ENCODE data around the gene VSX1. TPM values are rescaled to one million over a fixed set of nuclear protein-coding genes. Genes with fewer than 3 reads are reported as not detected.

Gene VSX1
- total and polyA plus RNA-seq, 7 experiments from 2014 or later = not detected

GRCh38 chr20:25088267-25088666 is 6.3 kb upstream of the VSX1 start:
- intact Hi-C loops (cut with micrococcal nuclease) = no loop called here
- no peak overlapping the region for H3K27ac ChIP-seq (ENCODE audit: low read depth, low read length)
- no peaks in the 10 kb centered on the region for H3K9me3 ChIP-seq (ENCODE audit: control insufficient read depth in 2 of 3, low read length in 3 of 3)
- Mint-ChIP-seq H3K9me3 (no peaks in the 10 kb centered on the region), H3K27ac (no peak overlapping the region), H3K27me3 (peaks cover 21 to 40% (median 27%) of the 10 kb centered on the region in 5 donors), H3K36me3 (no peaks in the 10 kb centered on the region), H3K4me3 (no peak overlapping the region), H3K4me1 (peaks cover 21 to 73% (median 55%) of the 10 kb centered on the region in 7 donors)
- peaks cover 32 to 41% of the 10 kb centered on the region in 2 donors for H3K4me1 ChIP-seq (ENCODE audit: control insufficient read depth in 2 of 2, insufficient read depth in 2 of 2, low read length in 2 of 2)
- H3K27me3 ChIP-seq (ENCODE audit: control insufficient read depth in 2 of 2, insufficient read depth in 2 of 2, low read length in 2 of 2) = peaks cover 10 to 15% of the 10 kb centered on the region in 2 donors
- H3K4me3 ChIP-seq (ENCODE audit: low read length) = no peak overlapping the region
- DNase-seq (no peak), ATAC-seq (no peak)
- ChIA-PET POLR2A (interaction anchor here (0.5 kb wide), 1 partner anchor 107 kb away, joined by 4 read pairs; the partner anchor contains the start of gene ENTPD6), CTCF (no interaction called here)
- no peaks in the 10 kb centered on the region for H3K36me3 ChIP-seq (ENCODE audit: control insufficient read depth in 2 of 3, insufficient read depth in 3 of 3, low read length in 3 of 3)

GRCh38 chr20:25087186-25087929 is 5.4 kb upstream of the VSX1 start:
- intact Hi-C loops (cut with micrococcal nuclease) = no loop called here
- Mint-ChIP-seq H3K27me3 (peaks cover 28 to 48% (median 33%) of the 10 kb centered on the region in 5 donors), H3K4me1 (peaks cover 25 to 75% (median 57%) of the 10 kb centered on the region in 7 donors), H3K9me3 (peaks cover 0 to 2% (median 0%) of the 10 kb centered on the region in 11 donors), H3K36me3 (no peaks in the 10 kb centered on the region), H3K4me3 (no peak overlapping the region), H3K27ac (no peak overlapping the region)
- peaks cover 10 to 15% of the 10 kb centered on the region in 2 donors for H3K27me3 ChIP-seq (ENCODE audit: control insufficient read depth in 2 of 2, insufficient read depth in 2 of 2, low read length in 2 of 2)
- ATAC-seq = no peak
- POLR2A ChIA-PET = interaction anchor here (0.5 kb wide), 1 partner anchor 108 kb away, joined by 4 read pairs; the partner anchor contains the start of gene ENTPD6
- no peaks in the 10 kb centered on the region for H3K9me3 ChIP-seq (ENCODE audit: control insufficient read depth in 2 of 3, low read length in 3 of 3)
- H3K4me1 ChIP-seq (ENCODE audit: control insufficient read depth in 2 of 2, insufficient read depth in 2 of 2, low read length in 2 of 2) = peaks cover 35 to 47% of the 10 kb centered on the region in 2 donors
- no peak for DNase-seq
- no peak overlapping the region for H3K4me3 ChIP-seq (ENCODE audit: low read length)
- CTCF ChIA-PET = no interaction called here
- H3K27ac ChIP-seq (ENCODE audit: low read depth, low read length) = no peak overlapping the region
- no peaks in the 10 kb centered on the region for H3K36me3 ChIP-seq (ENCODE audit: control insufficient read depth in 2 of 3, insufficient read depth in 3 of 3, low read length in 3 of 3)

- no peak for ATAC-seq
- intact Hi-C loops (cut with micrococcal nuclease) = loop anchor here in 1 of 2 donors (2.0 kb wide), 1 partner anchor 313 kb away; no protein-coding TSS in a partner anchor
- Histone ChIP-seq H3K4me3 (ENCODE audit: low read length) (no peak overlapping the region), H3K4me1 (ENCODE audit: control insufficient read depth in 2 of 2, insufficient read depth in 2 of 2, low read length in 2 of 2) (peaks cover 24 to 34% of the 10 kb centered on the region in 2 donors), H3K9me3 (ENCODE audit: control insufficient read depth in 2 of 3, low read length in 3 of 3) (no peaks in the 10 kb centered on the region), H3K27me3 (ENCODE audit: control insufficient read depth in 2 of 2, insufficient read depth in 2 of 2, low read length in 2 of 2) (peaks cover 15 to 18% of the 10 kb centered on the region in 2 donors), H3K36me3 (ENCODE audit: control insufficient read depth in 2 of 3, insufficient read depth in 3 of 3, low read length in 3 of 3) (no peaks in the 10 kb centered on the region), H3K27ac (ENCODE audit: low read depth, low read length) (no peak overlapping the region)
- Mint-ChIP-seq H3K36me3 (peaks cover 0 to under 1% (median 0%) of the 10 kb centered on the region in 5 donors), H3K4me1 (peaks cover 21 to 62% (median 43%) of the 10 kb centered on the region in 7 donors), H3K9me3 (peaks cover 0 to 4% (median 0%) of the 10 kb centered on the region in 11 donors), H3K4me3 (peak overlapping the region in 6 of 10 donors; percentile 27 to 52 (median 44)), H3K27ac (no peak overlapping the region), H3K27me3 (peaks cover 33 to 56% (median 38%) of the 10 kb centered on the region in 5 donors)
- no peak for DNase-seq
- ChIA-PET POLR2A (no interaction called here), CTCF (interaction anchor here (1.0 to 1.2 kb wide), 3 partner anchors 9 to 155 kb away, joined by 3 to 4 read pairs (median 3); no protein-coding TSS in a partner anchor)
Observed at GRCh38 chr20:25085756-25086495, 4.0 kb upstream of the VSX1 start.

- POLR2A ChIA-PET = no interaction called here
- Mint-ChIP-seq H3K4me3 (peak overlapping the region; percentile 12 to 82 (median 74)), H3K36me3 (peaks cover 0 to 4% (median 0%) of the 10 kb centered on the region in 5 donors), H3K27ac (no peak overlapping the region), H3K4me1 (peaks cover 14 to 50% (median 34%) of the 10 kb centered on the region in 7 donors), H3K27me3 (peaks cover 45 to 67% (median 49%) of the 10 kb centered on the region in 5 donors), H3K9me3 (peaks cover 0 to 6% (median 0%) of the 10 kb centered on the region in 11 donors)
- intact Hi-C loops (cut with micrococcal nuclease) = loop anchor here in 1 of 2 donors (1.0 to 5.0 kb wide), 3 partner anchors 95 to 314 kb away; partner anchors contain the start of gene ENTPD6
- H3K27ac ChIP-seq (ENCODE audit: low read depth, low read length) = no peak overlapping the region
- H3K4me1 ChIP-seq (ENCODE audit: control insufficient read depth in 2 of 2, insufficient read depth in 2 of 2, low read length in 2 of 2) = peaks cover 14 to 22% of the 10 kb centered on the region in 2 donors
- no peaks in the 10 kb centered on the region for H3K36me3 ChIP-seq (ENCODE audit: control insufficient read depth in 2 of 3, insufficient read depth in 3 of 3, low read length in 3 of 3)
- CTCF ChIA-PET = no interaction called here
- no peaks in the 10 kb centered on the region for H3K9me3 ChIP-seq (ENCODE audit: control insufficient read depth in 2 of 3, low read length in 3 of 3)
- DNase-seq = peak in 2 of 9 donors; percentile 17 to 31
- H3K4me3 ChIP-seq (ENCODE audit: low read length) = peak overlapping the region; percentile 23
- ATAC-seq = no peak
- peaks cover 19 to 23% of the 10 kb centered on the region in 2 donors for H3K27me3 ChIP-seq (ENCODE audit: control insufficient read depth in 2 of 2, insufficient read depth in 2 of 2, low read length in 2 of 2)
Observed at GRCh38 chr20:25084626-25085187, 2.8 kb upstream of the VSX1 start.

- intact Hi-C loops (cut with micrococcal nuclease) = loop anchor here in 1 of 2 donors (1.0 to 5.0 kb wide), 3 partner anchors 95 to 315 kb away; partner anchors contain the start of gene ENTPD6
- Mint-ChIP-seq H3K27ac (peak overlapping the region in 1 of 9 donors; percentile 5), H3K9me3 (peaks cover 0 to 7% (median 0%) of the 10 kb centered on the region in 11 donors), H3K4me3 (peak overlapping the region; percentile 12 to 82 (median 74)), H3K27me3 (peaks cover 52 to 74% (median 55%) of the 10 kb centered on the region in 5 donors), H3K4me1 (peaks cover 12 to 43% (median 27%) of the 10 kb centered on the region in 7 donors), H3K36me3 (peaks cover 0 to 4% (median 0%) of the 10 kb centered on the region in 5 donors)
- Histone ChIP-seq H3K4me1 (ENCODE audit: control insufficient read depth in 2 of 2, insufficient read depth in 2 of 2, low read length in 2 of 2) (peaks cover 14 to 21% of the 10 kb centered on the region in 2 donors), H3K36me3 (ENCODE audit: control insufficient read depth in 2 of 3, insufficient read depth in 3 of 3, low read length in 3 of 3) (no peaks in the 10 kb centered on the region), H3K27ac (ENCODE audit: low read depth, low read length) (no peak overlapping the region), H3K9me3 (ENCODE audit: control insufficient read depth in 2 of 3, low read length in 3 of 3) (no peaks in the 10 kb centered on the region), H3K27me3 (ENCODE audit: control insufficient read depth in 2 of 2, insufficient read depth in 2 of 2, low read length in 2 of 2) (peaks cover 21 to 23% of the 10 kb centered on the region in 2 donors), H3K4me3 (ENCODE audit: low read length) (peak overlapping the region; percentile 23)
- ATAC-seq = no peak
- ChIA-PET POLR2A (no interaction called here), CTCF (no interaction called here)
- peak in 4 of 9 donors; percentile 24 to 49 (median 40) for DNase-seq
Observed at GRCh38 chr20:25083773-25084625, 2.1 kb upstream of the VSX1 start.

All from naive thymus-derived CD4-positive, alpha-beta T cell (primary cell).